T-helper 9 cell (primary cell): ENCODE results near the gene RPP25L.
A peak's percentile ranks its signal among the peaks of the same experiment; 100 is the strongest.

Experiments
- DNase-seq: peaks from one replicate; pipeline ENCODE4 v3.0.0-alpha.2; 2020

Gene RPP25L

GRCh38 chr9:34637356-34638137 is 25.6 kb upstream of the RPP25L start, which contains the start of gene SIGMAR1:
Gene SIGMAR1 (minus strand): TSS chr9:34637787. CDS start chr9:34637697, 90 bp downstream.
- DNase-seq = peak; percentile 90

- no peak for DNase-seq
Observed at GRCh38 chr9:34636791-34637355, 25.0 kb upstream of the RPP25L start.

GRCh38 chr9:34635556-34635955 is 23.7 kb upstream of the RPP25L start:
- no peak for DNase-seq

- DNase-seq = no peak
Observed at GRCh38 chr9:34634551-34635248, 22.8 kb upstream of the RPP25L start.

- DNase-seq = peak; percentile 72
Observed at GRCh38 chr9:34633851-34634550, 22.1 kb upstream of the RPP25L start.

GRCh38 chr9:34633166-34633565 is 21.3 kb upstream of the RPP25L start:
- no peak for DNase-seq

GRCh38 chr9:34630402-34631154 is 18.7 kb upstream of the RPP25L start:
- DNase-seq = no peak

GRCh38 chr9:34629491-34629808 is 17.6 kb upstream of the RPP25L start:
- no peak for DNase-seq

- peak; percentile 40 for DNase-seq
Observed at GRCh38 chr9:34628656-34629490, 17.0 kb upstream of the RPP25L start, which contains the start of gene ARID3C. Gene ARID3C (minus strand): TSS chr9:34629066. CDS start chr9:34628014, 1,052 bp downstream.

- no peak for DNase-seq
Observed at GRCh38 chr9:34627716-34628655, 16.1 kb upstream of the RPP25L start.

GRCh38 chr9:34625186-34625486 is 13.2 kb upstream of the RPP25L start:
- DNase-seq = no peak

- DNase-seq = no peak
Observed at GRCh38 chr9:34624475-34625185, 12.7 kb upstream of the RPP25L start.

GRCh38 chr9:34623374-34624235 is 11.7 kb upstream of the RPP25L start:
- DNase-seq = no peak

GRCh38 chr9:34620061-34620994 is 8.4 kb upstream of the RPP25L start, which contains the start of gene DCTN3:
Gene DCTN3 (minus strand): TSS chr9:34620495. CDS start chr9:34620464, 31 bp downstream.
- peak; percentile 80 for DNase-seq

- DNase-seq = no peak
Observed at GRCh38 chr9:34615132-34615531, 3.2 kb upstream of the RPP25L start.

- DNase-seq = peak; percentile 59
Observed at GRCh38 chr9:34612788-34613390, 992 bp upstream of the RPP25L start.

- no peak for DNase-seq
Observed at GRCh38 chr9:34611251-34611810, 566 bp downstream of the RPP25L start.
